Measurements from ENCODE around the gene GDF10.

GDF10 gene

DNA sequence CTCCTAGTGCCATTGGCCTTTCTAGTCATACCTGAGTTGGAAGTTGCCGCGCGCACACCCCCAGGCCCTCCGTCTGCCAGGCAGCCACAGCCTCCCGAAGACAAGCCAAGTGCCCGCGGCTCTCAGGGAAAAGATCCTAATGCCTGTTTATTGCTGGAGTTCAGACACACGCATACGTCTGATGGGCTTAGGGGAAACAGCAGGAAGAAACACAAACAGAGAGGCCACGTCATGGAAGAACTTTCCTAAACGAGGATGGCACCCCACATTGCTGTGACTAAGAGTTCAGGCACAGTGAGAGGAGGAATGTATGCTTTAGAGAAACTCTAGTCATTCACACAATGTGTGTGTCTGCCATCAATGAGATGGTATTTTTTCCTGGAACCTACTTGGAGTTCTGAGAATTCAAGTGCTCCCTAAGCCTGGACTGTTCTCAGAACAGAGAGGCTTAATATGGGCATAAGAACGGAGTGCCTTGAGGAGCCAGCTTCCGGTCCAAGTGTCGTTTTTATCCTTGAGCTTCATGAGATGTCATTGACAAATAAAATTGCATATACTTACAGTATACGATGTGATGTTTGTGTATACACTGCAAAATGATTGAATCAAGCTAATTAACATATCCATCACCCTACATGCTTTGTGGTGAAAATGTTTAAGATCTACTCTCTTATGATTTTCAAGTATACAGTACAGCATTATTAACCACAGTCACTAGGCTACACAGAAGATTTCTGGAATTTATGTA is 36.6 kb downstream of the GDF10 start:
- DNase-seq: no peak

DNA sequence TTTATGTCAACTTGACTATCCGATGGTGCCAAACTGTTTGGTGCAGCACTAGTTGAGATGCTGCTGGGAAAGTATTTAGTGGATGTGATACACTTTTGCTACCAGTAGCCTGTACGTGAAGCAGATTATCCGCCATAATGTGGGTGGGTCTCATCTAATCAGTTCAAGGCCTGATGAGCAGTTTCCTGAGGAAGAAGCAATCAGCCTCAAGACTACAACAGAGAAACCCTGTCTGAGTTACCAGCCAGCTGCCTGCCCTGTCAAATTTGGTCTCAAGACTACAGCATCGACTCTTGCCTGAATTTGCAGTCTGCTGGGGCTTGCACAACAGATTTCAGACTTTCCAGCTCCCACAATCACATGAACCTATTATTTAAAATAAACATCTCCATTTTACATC is 37.3 kb downstream of the GDF10 start:
- no peak for DNase-seq

DNA sequence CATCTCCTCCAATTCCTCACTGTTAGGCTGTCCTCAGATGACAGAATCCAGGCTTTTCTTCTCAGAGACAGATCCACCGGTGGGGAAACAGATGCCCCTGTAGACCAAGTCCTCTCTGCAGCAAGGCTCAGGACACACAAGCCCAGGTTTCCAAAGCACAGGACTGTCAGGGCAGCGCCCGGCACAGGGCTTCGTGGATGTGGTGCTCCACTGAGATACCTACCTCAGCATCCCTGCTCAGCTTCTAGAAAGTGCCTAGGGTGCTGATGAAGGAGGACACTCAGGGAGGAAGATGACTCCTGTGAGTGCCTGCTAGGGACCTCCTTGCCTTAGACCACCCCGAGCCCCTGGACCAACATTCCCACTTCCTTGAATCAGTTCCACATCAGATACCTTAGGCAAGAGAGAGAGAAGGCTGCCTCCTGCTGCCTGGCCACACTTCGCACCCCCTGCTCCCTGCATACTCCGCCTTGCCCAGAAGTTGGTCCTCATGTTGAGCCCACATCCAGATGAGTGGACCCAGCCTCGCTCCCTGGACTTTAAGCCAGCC is 39.3 kb downstream of the GDF10 start:
- no peak for DNase-seq

DNA sequence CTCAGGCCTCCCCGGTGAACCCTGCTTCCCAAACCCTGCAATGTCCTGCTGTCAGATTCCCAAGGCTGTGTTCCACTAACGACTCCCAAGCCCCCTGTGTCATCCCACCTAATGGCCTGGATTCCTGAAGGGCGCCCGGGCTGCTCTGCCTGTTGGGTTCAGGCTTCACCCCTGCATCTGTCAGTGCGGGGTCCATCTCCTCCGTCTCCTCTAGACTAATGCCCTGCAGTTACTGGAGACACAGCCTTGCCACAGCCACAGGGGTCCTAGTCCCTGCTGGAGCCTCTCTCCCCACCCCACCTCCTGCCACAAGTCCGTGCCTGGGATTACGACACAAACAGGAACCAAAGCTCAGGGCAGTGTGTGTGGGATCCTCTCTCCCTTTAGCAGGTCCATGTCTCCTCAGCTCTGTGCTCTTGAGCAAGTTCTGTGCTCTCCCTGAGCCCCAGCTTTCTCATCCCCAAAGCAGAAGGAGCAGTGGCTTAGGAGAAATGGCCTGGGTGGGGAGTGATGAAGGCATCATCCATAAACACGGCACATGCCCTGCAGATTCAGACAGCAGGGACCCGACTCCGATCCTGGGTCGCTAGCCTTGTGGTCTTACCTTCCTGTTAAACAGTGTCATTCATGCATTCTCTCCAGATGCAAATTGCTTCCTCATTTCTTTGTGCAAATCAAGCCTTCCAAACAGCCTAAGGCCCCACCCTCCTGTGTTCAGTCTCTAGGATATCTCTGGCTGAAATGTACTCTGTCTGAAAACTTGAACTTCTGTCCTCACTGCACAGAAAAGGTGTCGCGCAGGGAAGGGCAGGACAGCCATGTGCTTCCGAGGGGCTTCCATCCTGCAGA is 40.0 kb downstream of the GDF10 start:
- DNase-seq: no peak

DNA sequence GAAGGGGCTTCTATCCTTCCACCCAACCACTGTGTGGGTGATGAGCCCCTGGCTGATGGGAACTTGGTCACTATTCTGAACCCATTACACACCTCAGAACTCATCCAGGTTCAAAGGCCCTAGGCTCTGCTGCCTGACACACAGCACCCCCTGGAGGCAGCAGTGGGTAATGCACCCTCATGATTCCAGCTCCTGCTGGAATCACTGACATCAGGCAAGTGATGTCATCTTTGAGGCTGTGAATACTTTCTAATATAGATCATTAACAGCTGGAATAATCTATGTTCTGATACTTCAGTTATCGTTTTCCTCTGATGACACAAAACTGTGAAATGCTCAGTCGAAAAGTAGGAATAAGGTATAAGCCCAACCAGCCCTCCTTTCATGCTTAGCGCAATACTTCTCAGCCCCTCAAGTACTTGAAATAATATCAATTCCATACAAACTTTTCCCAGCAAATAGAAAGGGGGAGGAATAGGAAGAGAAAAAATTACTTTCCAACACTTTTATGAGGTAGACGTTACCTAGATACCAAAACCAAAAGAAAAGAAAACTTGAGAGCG is 40.7 kb downstream of the GDF10 start:
- DNase-seq: peak in 1 of 2 experiments; percentile 21

DNA sequence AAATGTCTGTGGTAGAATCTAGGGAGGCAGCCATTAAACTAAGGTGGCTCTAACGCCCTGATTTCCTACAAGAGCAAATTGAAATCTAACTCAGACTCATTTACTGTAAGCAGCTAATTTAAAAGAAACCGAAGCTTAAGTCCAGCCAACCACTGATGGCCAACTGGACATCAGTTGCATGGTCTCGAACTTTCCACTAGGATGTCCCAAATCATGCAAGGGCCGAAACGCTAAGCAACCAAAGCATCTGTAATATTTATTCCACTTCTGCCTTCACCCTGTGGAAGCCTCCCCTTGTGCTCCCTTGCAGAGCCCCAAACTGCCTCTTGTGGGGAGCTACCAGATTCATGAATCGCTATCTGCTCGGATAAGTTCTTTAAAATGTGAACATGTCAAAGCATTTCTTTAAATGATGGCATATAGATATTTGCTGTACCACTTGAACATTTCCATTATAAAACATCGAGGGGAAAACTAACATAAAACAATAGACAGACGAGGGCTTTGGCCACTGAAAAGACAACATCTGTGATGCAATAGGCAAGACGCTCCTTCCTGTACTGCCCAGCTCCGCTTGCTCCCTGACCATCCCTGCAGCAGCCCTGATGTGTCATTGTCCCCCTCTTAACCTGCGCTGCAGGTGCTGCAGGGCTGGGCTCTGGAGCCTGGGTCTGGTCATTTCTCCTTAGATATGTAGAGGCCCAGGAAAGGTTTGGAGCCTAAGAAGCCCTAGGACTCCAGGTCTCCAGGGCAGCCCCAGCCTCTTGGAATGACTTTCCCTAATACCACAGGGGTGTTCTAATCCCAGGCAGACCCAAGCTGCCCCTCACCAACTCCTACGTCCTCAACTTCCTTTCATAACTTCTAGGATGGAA is 45.2 kb downstream of the GDF10 start:
- DNase-seq: no peak

DNA sequence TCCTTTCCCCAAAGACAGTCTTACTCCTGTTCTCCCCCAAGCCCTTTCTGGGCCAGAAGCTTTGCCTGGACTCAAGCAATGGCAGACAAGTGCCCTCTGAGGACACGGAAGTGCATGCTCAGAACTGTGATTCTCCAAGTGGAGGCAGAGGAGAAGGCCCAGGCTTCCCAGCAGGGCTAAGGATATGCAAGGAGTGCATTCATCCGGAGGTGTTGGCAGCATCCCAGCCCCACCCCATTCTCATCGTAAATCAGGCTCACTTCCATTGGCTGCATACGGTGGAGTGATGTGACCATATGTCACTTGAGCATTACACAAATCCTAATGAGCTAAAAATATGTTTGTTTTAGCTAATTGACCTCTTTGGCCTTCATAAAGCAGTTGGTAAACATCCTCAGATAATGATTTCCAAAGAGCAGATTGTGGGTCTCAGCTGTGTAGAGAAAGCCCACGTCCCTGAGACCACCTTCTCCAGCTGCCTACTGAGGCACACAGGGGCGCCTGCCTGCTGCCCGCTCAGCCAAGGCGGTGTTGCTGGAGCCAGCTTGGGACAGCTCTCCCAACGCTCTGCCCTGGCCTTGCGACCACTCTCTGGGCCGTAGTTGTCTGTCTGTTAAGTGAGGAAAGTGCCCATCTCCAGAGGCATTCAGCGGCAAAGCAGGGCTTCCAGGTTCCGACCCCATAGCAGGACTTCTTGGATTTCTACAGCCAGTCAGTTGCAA is 46.7 kb downstream of the GDF10 start:
- no peak for DNase-seq

DNA sequence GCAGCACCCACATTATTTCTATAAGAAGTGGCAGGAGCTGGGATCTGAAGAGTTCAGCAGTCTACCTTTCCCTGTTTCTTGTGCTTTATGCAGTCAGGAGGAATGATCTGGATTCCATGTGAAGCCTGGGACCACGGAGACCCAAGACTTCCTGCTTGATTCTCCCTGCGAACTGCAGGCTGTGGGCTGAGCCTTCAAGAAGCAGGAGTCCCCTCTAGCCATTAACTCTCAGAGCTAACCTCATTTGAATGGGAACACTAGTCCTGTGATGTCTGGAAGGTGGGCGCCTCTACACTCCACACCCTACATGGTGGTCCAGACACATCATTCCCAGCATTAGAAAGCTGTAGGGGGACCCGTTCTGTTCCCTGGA is 47.3 kb downstream of the GDF10 start:
- DNase-seq: no peak

DNA sequence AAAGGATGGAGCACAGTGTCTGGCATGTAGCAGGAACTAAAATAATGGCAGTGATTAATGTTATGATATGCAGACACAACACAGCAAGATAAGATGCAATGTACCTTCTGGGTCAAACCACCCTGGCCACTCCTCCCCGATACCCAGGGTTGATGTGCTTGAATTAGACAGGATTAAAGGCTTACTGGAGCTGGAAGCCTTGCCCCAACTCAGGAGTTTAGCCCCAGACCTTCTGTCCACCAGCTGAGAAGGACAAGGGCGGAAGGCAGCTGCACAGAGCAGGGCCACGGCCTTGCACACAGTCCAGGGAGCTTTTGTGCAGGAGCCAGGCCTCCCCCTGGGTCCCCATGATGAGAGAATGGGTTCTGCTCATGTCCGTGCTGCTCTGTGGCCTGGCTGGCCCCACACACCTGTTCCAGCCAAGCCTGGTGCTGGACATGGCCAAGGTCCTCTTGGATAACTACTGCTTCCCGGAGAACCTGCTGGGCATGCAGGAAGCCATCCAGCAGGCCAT is 48.2 kb downstream of the GDF10 start, which contains the start of gene RBP3:
RBP3 (plus strand) TSS at position 226 of the 514 bp plus-strand sequence; CDS start at position 348, 122 bp downstream.
- DNase-seq: no peak

DNA sequence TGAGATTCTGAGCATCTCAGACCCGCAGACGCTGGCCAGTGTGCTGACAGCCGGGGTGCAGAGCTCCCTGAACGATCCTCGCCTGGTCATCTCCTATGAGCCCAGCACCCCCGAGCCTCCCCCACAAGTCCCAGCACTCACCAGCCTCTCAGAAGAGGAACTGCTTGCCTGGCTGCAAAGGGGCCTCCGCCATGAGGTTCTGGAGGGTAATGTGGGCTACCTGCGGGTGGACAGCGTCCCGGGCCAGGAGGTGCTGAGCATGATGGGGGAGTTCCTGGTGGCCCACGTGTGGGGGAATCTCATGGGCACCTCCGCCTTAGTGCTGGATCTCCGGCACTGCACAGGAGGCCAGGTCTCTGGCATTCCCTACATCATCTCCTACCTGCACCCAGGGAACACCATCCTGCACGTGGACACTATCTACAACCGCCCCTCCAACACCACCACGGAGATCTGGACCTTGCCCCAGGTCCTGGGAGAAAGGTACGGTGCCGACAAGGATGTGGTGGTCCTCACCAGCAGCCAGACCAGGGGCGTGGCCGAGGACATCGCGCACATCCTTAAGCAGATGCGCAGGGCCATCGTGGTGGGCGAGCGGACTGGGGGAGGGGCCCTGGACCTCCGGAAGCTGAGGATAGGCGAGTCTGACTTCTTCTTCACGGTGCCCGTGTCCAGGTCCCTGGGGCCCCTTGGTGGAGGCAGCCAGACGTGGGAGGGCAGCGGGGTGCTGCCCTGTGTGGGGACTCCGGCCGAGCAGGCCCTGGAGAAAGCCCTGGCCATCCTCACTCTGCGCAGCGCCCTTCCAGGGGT is 48.9 kb downstream of the GDF10 start:
- no peak for DNase-seq

DNA sequence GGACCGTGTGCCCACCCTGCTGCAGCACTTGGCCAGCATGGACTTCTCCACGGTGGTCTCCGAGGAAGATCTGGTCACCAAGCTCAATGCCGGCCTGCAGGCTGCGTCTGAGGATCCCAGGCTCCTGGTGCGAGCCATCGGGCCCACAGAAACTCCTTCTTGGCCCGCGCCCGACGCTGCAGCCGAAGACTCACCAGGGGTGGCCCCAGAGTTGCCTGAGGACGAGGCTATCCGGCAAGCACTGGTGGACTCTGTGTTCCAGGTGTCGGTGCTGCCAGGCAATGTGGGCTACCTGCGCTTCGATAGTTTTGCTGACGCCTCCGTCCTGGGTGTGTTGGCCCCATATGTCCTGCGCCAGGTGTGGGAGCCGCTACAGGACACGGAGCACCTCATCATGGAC is 49.5 kb downstream of the GDF10 start:
- no peak for DNase-seq

DNA sequence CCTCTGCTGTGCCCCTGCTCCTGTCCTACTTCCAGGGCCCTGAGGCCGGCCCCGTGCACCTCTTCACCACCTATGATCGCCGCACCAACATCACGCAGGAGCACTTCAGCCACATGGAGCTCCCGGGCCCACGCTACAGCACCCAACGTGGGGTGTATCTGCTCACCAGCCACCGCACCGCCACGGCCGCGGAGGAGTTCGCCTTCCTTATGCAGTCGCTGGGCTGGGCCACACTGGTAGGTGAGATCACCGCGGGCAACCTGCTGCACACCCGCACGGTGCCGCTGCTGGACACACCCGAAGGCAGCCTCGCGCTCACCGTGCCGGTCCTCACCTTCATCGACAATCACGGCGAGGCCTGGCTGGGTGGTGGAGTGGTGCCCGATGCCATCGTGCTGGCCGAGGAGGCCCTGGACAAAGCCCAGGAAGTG is 50.0 kb downstream of the GDF10 start:
- no peak for DNase-seq

DNA sequence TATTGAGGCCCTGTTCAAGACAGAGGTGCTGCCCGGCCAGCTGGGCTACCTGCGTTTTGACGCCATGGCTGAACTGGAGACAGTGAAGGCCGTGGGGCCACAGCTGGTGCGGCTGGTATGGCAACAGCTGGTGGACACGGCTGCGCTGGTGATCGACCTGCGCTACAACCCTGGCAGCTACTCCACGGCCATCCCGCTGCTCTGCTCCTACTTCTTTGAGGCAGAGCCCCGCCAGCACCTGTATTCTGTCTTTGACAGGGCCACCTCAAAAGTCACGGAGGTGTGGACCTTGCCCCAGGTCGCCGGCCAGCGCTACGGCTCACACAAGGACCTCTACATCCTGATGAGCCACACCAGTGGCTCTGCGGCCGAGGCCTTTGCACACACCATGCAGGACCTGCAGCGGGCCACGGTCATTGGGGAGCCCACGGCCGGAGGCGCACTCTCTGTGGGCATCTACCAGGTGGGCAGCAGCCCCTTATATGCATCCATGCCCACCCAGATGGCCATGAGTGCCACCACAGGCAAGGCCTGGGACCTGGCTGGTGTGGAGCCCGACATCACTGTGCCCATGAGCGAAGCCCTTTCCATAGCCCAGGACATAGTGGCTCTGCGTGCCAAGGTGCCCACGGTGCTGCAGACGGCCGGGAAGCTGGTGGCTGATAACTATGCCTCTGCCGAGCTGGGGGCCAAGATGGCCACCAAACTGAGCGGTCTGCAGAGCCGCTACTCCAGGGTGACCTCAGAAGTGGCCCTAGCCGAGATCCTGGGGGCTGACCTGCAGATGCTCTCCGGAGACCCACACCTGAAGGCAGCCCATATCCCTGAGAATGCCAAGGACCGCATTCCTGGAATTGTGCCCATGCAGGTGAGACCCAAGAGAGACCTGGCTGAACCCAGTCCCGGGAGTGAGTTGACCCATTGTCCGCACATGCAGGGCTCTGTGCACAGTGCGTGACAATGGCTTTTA is 51.0 kb downstream of the GDF10 start:
- DNase-seq: no peak

DNA sequence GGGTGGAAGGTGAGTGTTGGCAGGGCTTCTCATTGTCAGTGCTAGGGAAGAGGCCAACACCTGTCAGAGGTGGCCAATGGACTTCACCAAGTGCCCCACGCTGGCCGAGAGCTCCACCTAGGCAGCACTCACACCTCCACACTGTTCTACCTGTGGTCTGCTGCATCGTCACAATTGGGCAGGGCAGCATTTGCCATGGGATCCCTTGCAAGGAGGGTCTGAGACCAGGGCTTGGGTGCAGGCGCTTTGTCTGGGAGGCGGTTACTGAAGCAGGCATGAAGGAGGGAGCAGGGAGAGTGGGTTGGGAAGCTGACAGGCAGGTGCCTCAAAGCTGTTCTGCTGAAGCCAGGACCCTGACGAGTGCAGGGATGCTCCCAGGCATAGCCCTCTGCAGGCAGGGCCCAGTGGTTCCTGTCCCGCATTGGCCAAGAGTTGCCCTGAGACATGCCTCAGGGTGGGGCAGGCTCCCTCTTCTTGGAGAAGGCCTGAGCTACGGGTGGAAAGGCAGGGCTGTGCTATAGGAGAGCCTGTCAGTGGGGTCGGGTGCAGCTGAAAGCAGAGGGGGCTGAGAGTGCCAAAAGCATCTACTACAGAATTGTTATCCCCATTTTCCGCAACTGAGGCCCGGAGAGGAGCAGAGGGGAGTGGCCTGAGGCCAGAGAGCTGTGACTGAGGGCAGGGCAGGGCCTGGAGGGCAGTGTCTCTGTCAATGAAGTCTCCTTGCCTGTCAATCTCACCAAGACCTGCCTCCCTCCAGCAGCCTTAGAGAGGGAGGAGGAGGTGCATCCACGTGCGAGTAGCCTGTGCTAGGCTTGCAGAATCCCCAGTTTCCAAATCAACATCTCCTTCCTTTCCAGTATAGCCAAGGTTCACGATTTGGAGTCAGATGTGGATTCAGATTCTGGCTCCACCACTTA is 52.2 kb downstream of the GDF10 start:
- DNase-seq: no peak

DNA sequence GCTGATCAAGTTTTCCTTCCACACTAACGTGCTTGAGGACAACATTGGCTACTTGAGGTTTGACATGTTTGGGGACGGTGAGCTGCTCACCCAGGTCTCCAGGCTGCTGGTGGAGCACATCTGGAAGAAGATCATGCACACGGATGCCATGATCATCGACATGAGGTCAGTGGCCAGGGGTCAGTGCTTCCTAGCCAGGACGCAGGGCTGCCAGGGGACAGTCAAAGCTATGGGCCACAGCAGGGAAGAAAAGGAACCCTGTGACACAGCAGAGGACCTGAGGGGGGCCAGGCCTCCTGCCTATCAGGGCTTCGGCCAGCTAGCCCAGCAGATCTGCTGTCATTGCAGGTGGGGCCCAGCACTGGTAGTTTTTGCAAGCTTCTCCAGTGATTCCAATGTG is 53.4 kb downstream of the GDF10 start:
- DNase-seq: no peak

DNA sequence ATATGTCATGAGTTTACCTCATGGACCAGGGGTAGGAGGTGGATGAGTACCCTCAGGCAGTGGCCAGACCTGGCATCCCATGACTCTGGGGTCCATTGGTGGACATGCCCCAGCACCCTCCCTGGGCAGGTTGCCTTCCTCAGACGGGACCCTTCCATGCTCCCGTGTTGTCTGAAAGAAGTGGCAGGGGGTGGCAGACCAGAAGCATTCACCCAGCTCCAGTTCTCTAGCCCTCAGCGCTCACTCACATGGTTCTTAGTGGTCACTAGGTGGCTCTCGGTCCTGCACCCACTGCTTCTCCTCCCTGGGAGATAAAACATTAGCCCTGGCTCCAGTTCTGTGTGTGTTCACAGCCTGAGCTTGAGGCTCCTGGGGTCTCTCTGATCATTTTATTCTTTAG is 54.2 kb downstream of the GDF10 start:
- DNase-seq: peak in 1 of 2 experiments; percentile 8

DNA sequence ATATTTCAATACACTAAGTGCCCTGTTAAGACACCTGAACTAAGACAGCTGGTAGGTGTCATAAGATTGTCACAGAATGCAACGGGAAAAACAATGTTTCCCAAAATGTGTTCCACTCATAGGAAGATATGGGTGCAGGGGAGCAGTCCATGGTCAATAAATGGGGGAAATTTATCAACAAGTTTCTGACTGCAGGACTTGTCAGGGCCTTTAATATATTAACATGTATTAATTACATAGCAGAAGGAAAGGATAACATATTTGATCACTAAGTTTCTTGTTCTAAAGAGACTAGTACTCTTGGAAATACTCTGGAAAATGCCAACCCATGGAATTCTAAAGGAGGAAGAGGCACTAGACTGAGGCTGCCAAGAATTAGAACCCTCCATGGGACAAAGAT is 54.9 kb downstream of the GDF10 start:
- DNase-seq: no peak

DNA sequence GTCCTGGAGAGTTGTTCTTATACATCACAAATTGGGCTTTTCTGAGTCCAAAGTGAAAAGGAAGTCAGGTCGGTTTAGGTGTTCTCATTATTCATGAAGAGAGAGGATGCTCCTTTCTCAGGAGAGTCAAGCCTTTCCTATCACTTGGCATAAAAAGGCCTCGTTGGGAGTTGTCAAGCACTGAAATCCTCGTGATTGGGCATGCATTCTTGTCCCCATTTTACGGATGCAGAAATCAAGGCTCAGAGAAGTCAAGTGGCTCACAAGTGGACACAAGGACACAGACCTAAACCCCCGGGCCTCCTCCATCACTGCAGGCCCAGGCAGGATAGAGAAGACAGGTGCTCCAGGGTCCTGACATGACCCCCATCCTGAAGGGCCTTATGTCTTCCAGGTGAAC is 56.7 kb downstream of the GDF10 start:
- no peak for DNase-seq
